GM21447 (cell line): ENCODE measurements around the gene YY1.

ENCODE experiments used
- ATAC-seq: cut with Tn5 transposase; IDR thresholded peaks from one replicate; pipeline ENCODE4 v1.9.1; 2021; ENCODE audit not compliant: unreplicated experiment

Gene YY1

DNA sequence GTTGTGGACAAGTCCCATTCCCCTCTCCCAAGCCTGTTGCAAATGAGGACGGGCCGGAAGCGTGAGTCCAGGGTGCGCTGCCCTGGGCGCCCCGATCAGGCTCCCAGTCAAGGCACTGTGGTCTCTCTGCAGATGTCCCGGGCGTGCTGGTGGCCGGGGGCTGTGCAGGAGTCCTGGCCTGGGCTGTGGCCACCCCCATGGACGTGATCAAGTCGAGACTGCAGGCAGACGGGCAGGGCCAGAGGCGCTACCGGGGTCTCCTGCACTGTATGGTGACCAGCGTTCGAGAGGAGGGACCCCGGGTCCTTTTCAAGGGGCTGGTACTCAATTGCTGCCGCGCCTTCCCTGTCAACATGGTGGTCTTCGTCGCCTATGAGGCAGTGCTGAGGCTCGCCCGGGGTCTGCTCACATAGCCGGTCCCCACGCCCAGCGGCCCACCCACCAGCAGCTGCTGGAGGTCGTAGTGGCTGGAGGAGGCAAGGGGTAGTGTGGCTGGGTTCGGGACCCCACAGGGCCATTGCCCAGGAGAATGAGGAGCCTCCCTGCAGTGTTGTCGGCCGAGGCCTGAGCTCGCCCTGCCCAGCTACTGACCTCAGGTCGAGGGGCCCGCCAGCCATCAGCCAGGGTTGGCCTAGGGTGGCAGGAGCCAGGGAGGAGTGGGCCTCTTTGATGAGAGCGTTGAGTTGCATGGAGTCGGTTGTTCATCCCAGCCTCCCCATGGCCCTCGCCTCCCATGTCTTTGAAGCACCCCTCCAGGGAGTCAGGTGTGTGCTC lies 90.5 kb downstream of the YY1 start:
- no peak for ATAC-seq

DNA sequence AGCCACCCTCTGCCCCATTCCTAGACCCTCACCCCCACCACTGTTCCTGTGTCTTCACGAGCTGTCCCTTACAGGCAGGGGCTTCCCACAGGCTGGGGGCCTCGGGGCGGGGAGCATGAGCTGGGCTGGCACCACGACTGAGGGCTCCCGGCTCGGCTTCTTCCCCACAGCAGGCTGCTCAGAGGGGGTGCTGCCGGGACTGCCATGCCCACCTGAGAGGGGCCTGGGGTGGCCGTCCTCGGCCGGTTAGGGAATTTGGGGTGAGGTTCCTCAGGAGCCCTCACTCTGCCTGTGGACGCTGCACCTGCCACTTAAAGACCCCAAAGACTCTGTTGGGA lies 91.0 kb downstream of the YY1 start:
- ATAC-seq, result no peak

DNA sequence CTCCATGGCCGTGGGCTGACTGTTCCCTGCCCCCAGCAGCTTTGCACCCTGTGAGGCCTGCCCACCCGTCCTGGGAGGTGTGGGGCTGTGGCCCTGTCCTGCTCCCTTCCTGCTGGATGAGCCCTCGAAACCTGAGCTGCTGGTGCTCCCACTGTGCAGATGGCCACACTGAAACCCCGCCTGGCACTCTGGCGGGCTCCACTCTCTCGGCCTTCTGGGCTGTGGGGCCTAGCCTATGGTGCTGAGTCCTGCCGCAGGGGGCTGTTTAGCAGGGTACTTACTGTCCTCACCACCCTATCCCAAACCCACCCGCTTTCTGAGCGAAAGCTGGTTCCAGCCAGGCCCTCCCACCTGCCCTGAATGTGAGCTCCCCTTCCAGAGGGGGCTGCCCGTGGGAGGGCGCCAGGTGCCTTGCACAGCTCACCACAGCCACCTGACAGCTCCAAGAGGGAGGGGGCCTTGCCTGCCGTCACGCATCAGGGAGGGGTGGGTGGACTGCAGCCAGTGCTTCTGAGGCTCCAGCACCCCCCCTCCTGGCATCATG lies 91.5 kb downstream of the YY1 start:
- ATAC-seq, result no peak

DNA sequence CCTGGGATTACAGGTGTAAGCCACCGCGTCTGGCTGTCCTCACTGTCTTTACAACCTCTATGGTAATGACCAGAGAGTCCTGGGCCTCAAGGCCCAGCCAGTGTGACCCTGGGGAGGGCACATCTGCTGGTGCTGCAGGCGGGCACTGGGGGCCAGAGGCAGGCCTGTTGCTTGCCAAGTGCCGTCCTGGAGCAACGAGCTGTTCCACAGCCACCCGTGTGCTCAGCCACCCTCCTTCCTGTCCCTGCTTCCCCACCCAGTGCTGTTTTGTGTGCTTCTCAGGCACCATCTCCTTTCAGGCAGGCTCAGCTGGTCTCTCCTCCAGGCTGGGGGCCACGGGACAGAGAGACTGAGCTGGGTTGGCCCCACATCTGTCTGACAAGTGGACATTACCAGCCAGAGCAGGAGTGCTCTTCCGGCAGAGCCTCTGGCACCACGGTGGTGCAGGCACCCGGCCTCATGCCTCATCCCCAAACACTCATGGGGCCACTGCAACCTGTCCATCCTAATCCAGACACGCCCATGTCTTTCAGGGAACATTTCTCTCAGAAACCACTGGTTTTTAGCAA lies 93.2 kb downstream of the YY1 start:
- ATAC-seq, result no peak
